ENCODE data around the gene MAMDC2. TPM values are rescaled to one million over a fixed set of nuclear protein-coding genes. Genes with fewer than 3 reads are reported as not detected.

Gene MAMDC2
- total RNA-seq, 1 donor from 2014 or later = not detected

GRCh38 chr9:70044490-70045307 lies 1.1 kb downstream of the MAMDC2 start:
- peaks cover 43% of the 10 kb centered on the region for H3K27me3 Mint-ChIP-seq (ENCODE audit: low read depth)
- intact Hi-C loops (cut with micrococcal nuclease) = no loop called here
- no peak for DNase-seq (ENCODE audit: low spot score)
- no peaks in the 10 kb centered on the region for H3K36me3 Mint-ChIP-seq (ENCODE audit: low read depth)
- peak overlapping the region; percentile 14 for H3K4me3 Mint-ChIP-seq (ENCODE audit: low read depth)
- no peaks in the 10 kb centered on the region for H3K9me3 Mint-ChIP-seq
- H3K4me1 Mint-ChIP-seq (ENCODE audit: low read depth) = no peaks in the 10 kb centered on the region
- no peak overlapping the region for H3K27ac Mint-ChIP-seq

DNA sequence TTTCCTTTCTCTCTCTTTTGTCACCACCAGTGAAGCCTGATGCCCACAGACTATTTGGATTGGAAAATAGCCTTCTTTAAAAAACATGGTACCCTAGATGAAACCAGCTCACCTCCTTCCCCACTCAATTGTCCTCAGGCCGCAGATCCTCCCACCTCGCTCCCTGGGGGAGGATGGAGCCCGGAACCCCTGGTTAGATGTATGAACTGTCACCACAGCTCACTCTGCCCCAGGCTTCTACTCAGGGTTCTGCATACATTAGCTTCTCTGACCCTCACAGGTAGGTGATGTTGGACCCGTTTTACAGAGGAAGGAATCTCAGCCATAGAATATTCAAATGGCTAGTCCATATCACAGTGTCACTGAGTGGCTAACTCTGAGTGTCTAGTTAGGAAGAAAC lies 1.8 kb downstream of the MAMDC2 start:
- intact Hi-C loops (cut with micrococcal nuclease) = no loop called here
- no peaks in the 10 kb centered on the region for H3K9me3 Mint-ChIP-seq
- no peaks in the 10 kb centered on the region for H3K4me1 Mint-ChIP-seq (ENCODE audit: low read depth)
- no peak overlapping the region for H3K4me3 Mint-ChIP-seq (ENCODE audit: low read depth)
- H3K27ac Mint-ChIP-seq = no peak overlapping the region
- no peak for DNase-seq (ENCODE audit: low spot score)
- H3K27me3 Mint-ChIP-seq (ENCODE audit: low read depth) = peaks cover 43% of the 10 kb centered on the region
- H3K36me3 Mint-ChIP-seq (ENCODE audit: low read depth) = no peaks in the 10 kb centered on the region

DNA sequence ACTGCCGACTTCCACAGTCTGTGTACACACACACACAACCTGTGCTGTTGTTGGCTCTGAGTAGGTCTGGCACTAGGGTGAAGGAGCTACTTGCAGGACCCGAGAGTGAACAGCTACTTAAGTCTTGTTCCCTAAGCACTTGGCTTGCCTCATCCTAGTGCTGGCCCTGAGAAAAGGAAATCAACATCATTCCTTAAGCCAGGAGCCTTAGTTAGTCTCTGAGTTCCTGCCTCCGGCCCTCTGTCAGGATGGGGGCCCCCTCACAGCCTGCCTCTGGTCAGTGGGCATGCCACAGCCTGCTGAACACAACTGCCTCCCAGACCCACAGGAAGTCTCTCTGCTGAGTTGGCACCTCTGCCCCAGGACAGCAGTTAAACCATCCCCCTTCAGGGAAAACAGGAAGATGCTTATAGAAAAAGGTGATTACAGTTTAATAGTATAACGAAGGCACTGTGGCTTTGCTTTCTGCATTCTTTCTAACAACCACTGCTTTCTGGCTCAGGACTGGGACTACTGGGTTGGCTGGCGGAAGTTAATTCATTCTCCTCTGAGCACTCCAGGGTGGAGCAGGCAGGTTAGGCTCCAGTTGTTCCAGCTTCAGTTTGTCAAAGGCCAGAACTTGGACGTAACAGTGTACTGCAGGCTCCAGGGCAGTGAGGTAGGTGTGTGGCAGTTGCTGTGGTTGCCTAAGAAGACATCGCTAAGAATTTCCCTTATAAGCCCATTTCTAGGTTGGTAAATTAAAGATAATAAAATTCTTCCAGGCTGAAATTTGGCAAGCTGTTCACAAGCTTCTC lies 2.8 kb downstream of the MAMDC2 start:
- DNase-seq (ENCODE audit: low spot score) = no peak
- H3K27ac Mint-ChIP-seq = no peak overlapping the region
- H3K4me1 Mint-ChIP-seq (ENCODE audit: low read depth) = no peaks in the 10 kb centered on the region
- no peaks in the 10 kb centered on the region for H3K36me3 Mint-ChIP-seq (ENCODE audit: low read depth)
- intact Hi-C loops (cut with micrococcal nuclease) = no loop called here
- peaks cover 42% of the 10 kb centered on the region for H3K27me3 Mint-ChIP-seq (ENCODE audit: low read depth)
- H3K4me3 Mint-ChIP-seq (ENCODE audit: low read depth) = no peak overlapping the region
- no peaks in the 10 kb centered on the region for H3K9me3 Mint-ChIP-seq

DNA sequence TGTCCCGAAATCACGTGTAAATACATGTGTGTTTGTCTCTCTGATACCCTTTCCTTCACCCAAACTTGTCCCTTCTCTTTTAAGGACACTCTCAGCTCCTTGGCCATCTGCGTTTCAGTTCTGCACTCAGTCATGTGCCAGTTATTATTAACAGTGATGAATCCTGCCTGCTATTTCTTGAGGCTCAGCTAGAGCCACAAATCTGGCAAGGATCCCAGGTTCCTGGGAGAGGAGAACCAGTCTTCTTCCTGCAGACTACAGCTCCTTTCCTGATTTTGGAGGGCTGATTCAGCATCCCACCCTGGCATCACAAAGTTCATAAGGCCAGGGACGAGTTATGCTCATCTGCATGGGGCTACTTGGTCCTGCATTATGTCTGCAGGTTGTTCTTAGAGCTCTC lies 5.6 kb downstream of the MAMDC2 start:
- Mint-ChIP-seq H3K4me1 (ENCODE audit: low read depth) (no peaks in the 10 kb centered on the region), H3K27me3 (ENCODE audit: low read depth) (peaks cover 26% of the 10 kb centered on the region), H3K4me3 (ENCODE audit: low read depth) (no peak overlapping the region), H3K27ac (no peak overlapping the region), H3K36me3 (ENCODE audit: low read depth) (no peaks in the 10 kb centered on the region), H3K9me3 (no peaks in the 10 kb centered on the region)
- DNase-seq (ENCODE audit: low spot score) = no peak
- intact Hi-C loops (cut with micrococcal nuclease) = no loop called here

DNA sequence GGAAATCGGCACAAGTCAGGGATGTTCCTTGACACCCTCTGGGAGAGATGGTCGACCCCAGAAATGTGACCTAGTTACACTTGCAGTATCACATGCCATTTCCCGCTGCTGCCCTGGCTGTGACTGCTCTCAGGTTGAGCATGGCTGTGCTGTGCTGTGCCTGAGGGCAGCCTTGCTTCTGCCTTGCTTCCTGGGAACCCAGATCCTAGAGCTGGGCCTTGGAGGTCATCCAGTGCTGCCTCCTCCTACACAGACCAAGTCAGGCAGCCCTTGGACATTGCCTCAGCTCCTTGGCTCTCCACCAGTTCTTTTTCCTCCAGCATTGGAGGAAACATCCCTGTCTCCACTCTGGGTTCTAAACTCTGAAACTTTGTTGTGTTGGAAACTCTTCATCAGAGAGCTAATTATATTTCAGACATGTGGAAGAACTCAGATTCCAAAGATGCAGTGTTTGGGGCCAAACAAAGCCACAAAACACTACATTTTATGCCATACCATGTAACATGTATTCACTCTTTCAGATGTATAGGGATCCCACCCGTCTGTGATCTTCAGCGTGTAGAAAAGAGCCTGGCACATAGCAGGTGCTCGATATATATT lies 6.1 kb downstream of the MAMDC2 start:
- Mint-ChIP-seq H3K4me3 (ENCODE audit: low read depth) (no peak overlapping the region), H3K27ac (no peak overlapping the region), H3K27me3 (ENCODE audit: low read depth) (peaks cover 21% of the 10 kb centered on the region), H3K4me1 (ENCODE audit: low read depth) (no peaks in the 10 kb centered on the region), H3K36me3 (ENCODE audit: low read depth) (no peaks in the 10 kb centered on the region), H3K9me3 (no peaks in the 10 kb centered on the region)
- intact Hi-C loops (cut with micrococcal nuclease) = no loop called here
- DNase-seq (ENCODE audit: low spot score) = no peak

- Mint-ChIP-seq H3K36me3 (ENCODE audit: low read depth) (no peaks in the 10 kb centered on the region), H3K4me3 (ENCODE audit: low read depth) (no peak overlapping the region), H3K4me1 (ENCODE audit: low read depth) (no peaks in the 10 kb centered on the region), H3K27me3 (ENCODE audit: low read depth) (peaks cover 8% of the 10 kb centered on the region), H3K9me3 (no peaks in the 10 kb centered on the region), H3K27ac (no peak overlapping the region)
- intact Hi-C loops (cut with micrococcal nuclease) = no loop called here
- no peak for DNase-seq (ENCODE audit: low spot score)
These were observed 9.1 kb downstream of the MAMDC2 start for GRCh38 chr9:70052768-70053167.

DNA sequence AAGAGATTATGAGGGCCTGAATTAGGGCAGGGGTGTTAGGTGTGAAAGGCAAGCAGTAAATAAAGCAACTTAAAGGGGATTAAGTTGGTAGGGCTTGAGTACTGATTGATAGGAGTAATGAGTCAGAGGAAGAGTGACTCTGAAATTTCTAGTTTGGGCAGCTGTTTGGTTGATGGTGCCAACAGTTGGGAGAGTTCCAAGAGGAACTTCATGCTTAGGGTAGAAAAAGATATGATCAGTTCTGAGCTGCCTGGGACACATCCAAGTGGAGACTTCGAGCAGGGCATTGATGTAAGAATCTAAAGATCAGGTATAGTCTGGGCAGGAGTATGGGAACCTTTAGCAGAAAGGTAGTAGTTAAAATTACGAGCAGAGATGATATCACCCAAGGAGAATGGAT lies 10.2 kb downstream of the MAMDC2 start:
- no peaks in the 10 kb centered on the region for H3K9me3 Mint-ChIP-seq
- H3K4me3 Mint-ChIP-seq (ENCODE audit: low read depth) = no peak overlapping the region
- no peak for DNase-seq (ENCODE audit: low spot score)
- H3K27me3 Mint-ChIP-seq (ENCODE audit: low read depth) = peaks cover 5% of the 10 kb centered on the region
- H3K27ac Mint-ChIP-seq = no peak overlapping the region
- H3K36me3 Mint-ChIP-seq (ENCODE audit: low read depth) = no peaks in the 10 kb centered on the region
- no peaks in the 10 kb centered on the region for H3K4me1 Mint-ChIP-seq (ENCODE audit: low read depth)
- intact Hi-C loops (cut with micrococcal nuclease) = no loop called here

- H3K27ac Mint-ChIP-seq = no peak overlapping the region
- no peak overlapping the region for H3K4me3 Mint-ChIP-seq (ENCODE audit: low read depth)
- H3K27me3 Mint-ChIP-seq (ENCODE audit: low read depth) = peaks cover 5% of the 10 kb centered on the region
- H3K4me1 Mint-ChIP-seq (ENCODE audit: low read depth) = no peaks in the 10 kb centered on the region
- no peaks in the 10 kb centered on the region for H3K36me3 Mint-ChIP-seq (ENCODE audit: low read depth)
- no peaks in the 10 kb centered on the region for H3K9me3 Mint-ChIP-seq
- DNase-seq (ENCODE audit: low spot score) = no peak
- intact Hi-C loops (cut with micrococcal nuclease) = no loop called here
These were observed 10.9 kb downstream of the MAMDC2 start for GRCh38 chr9:70054521-70054920.

DNA sequence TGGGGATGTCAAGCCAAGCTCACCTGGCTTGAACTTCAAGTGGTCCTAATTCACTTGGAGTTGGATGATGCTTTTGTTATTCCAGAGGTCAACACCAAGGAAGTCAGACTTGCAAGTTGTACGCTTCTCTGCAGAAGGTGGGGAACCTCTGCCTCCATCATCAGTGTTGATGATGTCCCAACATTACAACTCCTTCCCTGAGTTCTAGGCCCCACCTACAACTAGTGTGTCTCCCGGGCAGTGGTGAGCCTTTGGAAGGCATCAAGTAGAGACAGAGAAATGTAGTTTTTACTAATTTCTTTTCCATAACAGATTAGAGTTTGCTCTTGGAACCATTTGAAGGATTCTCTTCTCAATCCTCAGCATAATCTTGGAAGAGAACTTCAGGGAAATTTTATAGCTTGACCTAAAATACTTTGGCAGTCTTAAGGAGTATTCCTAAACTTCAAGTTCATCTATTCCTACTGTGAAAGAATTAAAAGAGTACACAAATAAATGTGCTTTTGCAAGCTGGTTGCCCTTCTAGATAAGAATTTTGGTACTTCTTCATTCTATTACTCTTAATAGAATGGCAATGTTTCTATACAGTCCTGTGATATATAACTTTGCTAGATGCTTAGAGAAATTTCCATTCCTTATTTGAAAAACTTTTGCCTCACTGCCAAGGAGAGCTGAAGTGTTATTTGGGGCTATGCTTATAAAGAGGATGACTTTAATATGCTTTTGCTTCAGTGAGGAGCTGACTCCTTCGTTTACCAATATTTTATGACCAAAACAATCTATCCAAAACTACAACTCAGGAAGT lies 12.0 kb downstream of the MAMDC2 start:
- intact Hi-C loops (cut with micrococcal nuclease) = no loop called here
- no peak overlapping the region for H3K4me3 Mint-ChIP-seq (ENCODE audit: low read depth)
- no peak for DNase-seq (ENCODE audit: low spot score)
- no peaks in the 10 kb centered on the region for H3K36me3 Mint-ChIP-seq (ENCODE audit: low read depth)
- peaks cover 5% of the 10 kb centered on the region for H3K27me3 Mint-ChIP-seq (ENCODE audit: low read depth)
- no peak overlapping the region for H3K27ac Mint-ChIP-seq
- no peaks in the 10 kb centered on the region for H3K9me3 Mint-ChIP-seq
- H3K4me1 Mint-ChIP-seq (ENCODE audit: low read depth) = no peaks in the 10 kb centered on the region

DNA sequence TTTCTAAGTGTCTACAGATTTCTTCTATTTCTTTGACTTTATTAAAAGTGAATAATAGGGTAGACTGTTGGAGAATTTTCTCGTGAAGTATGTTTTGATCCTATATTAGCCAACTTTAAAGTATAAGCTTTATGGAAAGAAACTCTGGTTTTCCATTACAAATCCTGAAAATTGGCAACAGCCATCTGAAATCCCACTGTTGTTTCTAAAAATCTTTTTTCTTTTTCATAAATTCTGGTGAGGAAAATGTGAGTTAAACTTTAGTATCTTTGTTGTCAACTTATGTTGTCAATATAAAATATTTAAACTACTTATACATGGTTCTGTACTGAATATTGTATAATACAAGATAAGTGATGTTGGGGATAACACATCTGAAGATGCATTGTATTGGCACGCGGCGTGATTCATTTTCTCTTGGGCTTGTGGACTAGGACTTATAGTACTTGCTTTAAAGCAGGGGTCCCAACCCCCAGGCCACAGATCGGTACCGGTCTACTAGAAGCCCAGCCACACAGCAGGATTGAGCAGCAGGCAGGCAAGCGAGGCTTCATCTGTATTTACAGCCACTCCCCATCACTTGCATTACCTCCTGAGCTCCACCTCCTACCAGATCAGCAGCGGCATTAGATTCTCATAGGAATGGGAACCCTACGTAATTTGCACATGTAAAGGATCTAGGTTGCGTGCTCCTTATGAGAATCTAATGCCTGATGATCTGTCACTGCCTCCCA lies 12.7 kb downstream of the MAMDC2 start:
- no peak for DNase-seq (ENCODE audit: low spot score)
- intact Hi-C loops (cut with micrococcal nuclease) = no loop called here
- Mint-ChIP-seq H3K27me3 (ENCODE audit: low read depth) (peaks cover 5% of the 10 kb centered on the region), H3K4me3 (ENCODE audit: low read depth) (no peak overlapping the region), H3K27ac (no peak overlapping the region), H3K4me1 (ENCODE audit: low read depth) (no peaks in the 10 kb centered on the region), H3K9me3 (no peaks in the 10 kb centered on the region), H3K36me3 (ENCODE audit: low read depth) (no peaks in the 10 kb centered on the region)

DNA sequence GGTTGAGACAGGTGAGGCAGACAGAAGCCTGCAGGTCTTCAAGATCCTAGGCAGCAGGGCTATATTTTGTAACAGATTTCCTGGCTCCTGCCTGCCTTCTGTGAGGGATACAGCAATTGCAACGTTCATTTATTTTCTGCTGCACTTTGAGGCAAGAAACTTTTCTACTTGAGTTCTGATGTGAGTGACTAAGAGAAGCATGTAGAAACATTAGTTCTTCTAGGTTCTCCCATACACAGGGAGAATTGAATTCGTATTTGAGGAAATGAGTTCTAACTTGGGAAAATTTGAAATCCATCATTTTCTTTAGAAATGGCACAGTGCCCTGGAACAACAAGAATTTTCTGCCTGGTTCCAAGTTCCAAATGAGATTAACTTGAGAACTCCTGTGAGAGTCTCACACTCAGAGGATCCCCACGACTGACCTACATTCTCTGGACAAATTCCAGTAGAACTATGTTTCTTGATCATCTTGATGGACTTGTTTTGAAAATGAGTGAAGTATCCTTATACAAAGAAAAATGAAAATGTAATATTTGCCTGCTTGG lies 15.0 kb downstream of the MAMDC2 start:
- no peak overlapping the region for H3K4me3 Mint-ChIP-seq (ENCODE audit: low read depth)
- H3K4me1 Mint-ChIP-seq (ENCODE audit: low read depth) = no peaks in the 10 kb centered on the region
- peaks cover 7% of the 10 kb centered on the region for H3K27me3 Mint-ChIP-seq (ENCODE audit: low read depth)
- H3K9me3 Mint-ChIP-seq = no peaks in the 10 kb centered on the region
- DNase-seq (ENCODE audit: low spot score) = no peak
- no peak overlapping the region for H3K27ac Mint-ChIP-seq
- H3K36me3 Mint-ChIP-seq (ENCODE audit: low read depth) = no peaks in the 10 kb centered on the region
- intact Hi-C loops (cut with micrococcal nuclease) = no loop called here
